ENCODE data around the gene BCL2L2.

Gene BCL2L2

DNA sequence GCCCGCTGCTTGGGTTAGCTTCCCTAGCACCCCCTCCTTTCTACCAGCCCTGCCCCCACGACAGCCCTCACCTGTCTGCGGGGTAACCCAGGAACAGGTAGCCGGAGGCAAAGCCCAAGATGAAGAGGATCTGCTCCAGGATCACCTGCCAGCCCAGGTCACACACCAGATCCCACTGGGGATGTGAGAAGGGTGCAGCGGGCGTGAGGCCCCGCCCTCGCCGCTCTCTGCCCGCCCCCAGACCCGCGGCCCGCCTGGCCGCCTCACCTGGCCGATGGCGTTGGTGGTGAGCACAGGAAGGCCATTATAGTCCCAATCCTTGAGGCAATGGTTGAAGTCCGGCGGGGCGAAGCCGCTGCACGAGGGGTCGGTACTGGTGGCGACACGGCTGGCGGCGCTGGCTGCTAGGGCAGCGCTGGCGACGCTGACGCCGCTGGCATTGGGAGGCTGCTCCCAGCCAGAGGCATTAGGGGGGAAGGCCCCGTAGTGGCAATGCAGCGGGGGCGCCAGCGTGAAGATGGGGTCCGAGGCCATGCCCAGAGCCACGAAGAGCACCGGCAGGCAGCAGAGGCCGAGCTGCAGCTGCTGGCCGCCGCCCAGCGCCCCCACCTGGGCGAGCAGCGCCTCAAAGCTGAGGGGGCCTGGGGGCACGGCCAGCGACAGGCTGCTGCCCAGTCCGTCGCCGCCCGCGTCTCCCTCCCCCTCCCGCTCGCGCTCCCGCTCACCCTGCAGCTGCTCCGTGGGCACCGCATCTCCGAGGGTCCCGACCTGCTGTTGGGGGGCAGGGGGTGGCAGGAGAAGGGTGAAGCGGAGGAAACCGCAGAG, 45.3 kb downstream of the BCL2L2 start:
- H3K9ac ChIP-seq (ENCODE audit: low read depth, low read length), result peak overlapping the region; percentile 69; the same call in 1 of the 2 replicates
- no peaks in the 10 kb centered on the region for H3K36me3 ChIP-seq (ENCODE audit: insufficient read depth, low read length)

DNA sequence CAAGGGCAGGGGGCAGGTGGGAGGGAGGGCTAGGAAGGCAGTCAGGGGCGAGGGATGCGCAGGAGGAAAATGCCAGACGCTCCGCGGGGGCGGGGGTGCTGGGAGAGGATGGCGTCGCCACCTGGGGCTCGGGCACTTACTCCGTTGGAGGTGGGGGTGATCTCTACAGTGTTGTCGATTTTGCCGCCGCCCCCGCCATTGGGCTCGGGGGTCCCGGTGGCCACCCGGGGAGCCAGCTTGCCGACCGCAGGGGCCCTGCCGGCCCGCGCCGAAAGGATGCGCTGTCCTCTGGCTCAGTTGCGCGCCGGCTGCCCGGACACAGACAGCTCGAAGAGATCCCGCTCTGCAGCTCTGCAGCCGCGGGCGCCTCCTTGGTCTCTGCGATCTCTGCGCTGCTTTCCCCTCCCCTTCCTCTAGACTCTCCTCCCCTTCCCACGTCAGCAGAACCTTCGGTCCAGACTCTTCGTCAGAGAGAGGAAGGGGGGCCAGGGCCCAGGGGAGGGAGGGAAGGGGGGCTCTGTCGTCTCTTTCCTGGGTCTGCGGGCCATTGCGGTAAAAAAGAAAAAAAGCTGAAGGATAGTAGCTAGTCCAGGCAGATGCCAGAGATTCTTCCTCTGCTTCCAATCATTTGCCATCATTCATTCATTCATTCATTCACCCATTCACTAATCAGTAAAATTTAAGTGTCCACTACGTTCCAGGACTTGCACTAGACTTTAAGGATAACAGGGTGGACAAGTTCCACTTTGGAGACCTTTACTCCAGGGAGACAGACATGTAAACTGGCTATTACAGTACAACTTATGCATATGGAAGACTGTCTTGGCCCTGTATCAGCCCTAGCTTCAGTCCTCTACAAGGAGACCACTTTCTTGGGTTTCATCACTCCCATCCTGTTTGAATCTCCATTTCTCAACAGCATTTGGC, 46.1 kb downstream of the BCL2L2 start, which contains the start of gene SLC22A17:
SLC22A17 (minus strand) TSS at position 382 of the 927 bp plus-strand sequence.
- H3K4me1 ChIP-seq (ENCODE audit: insufficient read depth, low read length), result peaks cover 3% of the 10 kb centered on the region; the same call in 1 of the 2 replicates
- no peaks in the 10 kb centered on the region for H3K36me3 ChIP-seq (ENCODE audit: insufficient read depth, low read length)
- peak within 1 kb of the TSS; percentile 69 for H3K9ac ChIP-seq (ENCODE audit: low read depth, low read length)
- H3K9me3 ChIP-seq (ENCODE audit: control insufficient read depth, insufficient read depth, low read length), result no peaks in the 10 kb centered on the region

More for the DNA sequence above, 45.3 kb downstream of the BCL2L2 start:
- Histone ChIP-seq H3K4me1 (ENCODE audit: insufficient read depth, low read length) (peaks cover 3% of the 10 kb centered on the region; the same call in 1 of the 2 replicates), H3K9me3 (ENCODE audit: control insufficient read depth, insufficient read depth, low read length) (no peaks in the 10 kb centered on the region)

DNA sequence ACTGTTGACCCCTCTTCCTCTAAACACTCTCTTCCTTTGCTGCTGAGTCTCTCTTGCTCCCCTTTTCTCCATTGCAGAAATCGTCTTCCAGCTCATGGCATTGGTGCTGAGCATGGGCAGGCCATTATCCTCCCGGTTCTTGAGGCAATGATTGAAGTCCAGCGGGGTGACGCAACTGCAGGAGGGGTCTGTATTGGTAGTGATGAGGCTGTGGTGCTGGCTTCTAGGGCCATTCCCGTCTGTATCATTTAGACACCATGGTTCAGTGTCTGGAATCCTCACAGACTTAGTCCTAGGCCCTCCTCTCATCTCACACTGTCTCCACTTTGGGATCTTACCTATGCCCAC, 46.8 kb downstream of the BCL2L2 start:
- H3K36me3 ChIP-seq (ENCODE audit: insufficient read depth, low read length), result no peaks in the 10 kb centered on the region
- H3K9ac ChIP-seq (ENCODE audit: low read depth, low read length), result no peak overlapping the region
- no peaks in the 10 kb centered on the region for H3K9me3 ChIP-seq (ENCODE audit: control insufficient read depth, insufficient read depth, low read length)
- peaks cover 3% of the 10 kb centered on the region; the same call in 1 of the 2 replicates for H3K4me1 ChIP-seq (ENCODE audit: insufficient read depth, low read length)

DNA sequence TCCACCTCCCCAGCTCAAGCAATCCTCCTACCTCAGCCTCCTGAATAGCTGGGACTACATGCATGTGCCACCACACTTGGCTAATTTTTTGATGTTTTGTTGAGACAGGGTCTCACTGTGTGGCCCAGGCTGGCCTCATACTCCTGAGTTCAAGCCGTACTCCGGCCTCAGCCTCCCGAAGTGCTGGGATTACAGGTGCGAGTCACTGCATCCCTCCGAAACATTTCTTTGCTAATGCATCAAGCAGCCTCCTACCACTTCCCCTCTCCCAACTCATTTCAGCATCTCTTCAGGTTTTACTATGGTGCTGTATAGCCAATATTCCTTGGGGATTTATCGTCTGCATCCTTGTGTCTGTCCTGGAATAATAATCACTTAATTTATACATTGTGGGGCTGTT, 48.4 kb downstream of the BCL2L2 start:
- no peaks in the 10 kb centered on the region for H3K36me3 ChIP-seq (ENCODE audit: insufficient read depth, low read length)
- H3K4me1 ChIP-seq (ENCODE audit: insufficient read depth, low read length), result peaks cover 3% of the 10 kb centered on the region; the same call in 1 of the 2 replicates
- H3K9me3 ChIP-seq (ENCODE audit: control insufficient read depth, insufficient read depth, low read length), result no peaks in the 10 kb centered on the region
- no peak overlapping the region for H3K9ac ChIP-seq (ENCODE audit: low read depth, low read length)

DNA sequence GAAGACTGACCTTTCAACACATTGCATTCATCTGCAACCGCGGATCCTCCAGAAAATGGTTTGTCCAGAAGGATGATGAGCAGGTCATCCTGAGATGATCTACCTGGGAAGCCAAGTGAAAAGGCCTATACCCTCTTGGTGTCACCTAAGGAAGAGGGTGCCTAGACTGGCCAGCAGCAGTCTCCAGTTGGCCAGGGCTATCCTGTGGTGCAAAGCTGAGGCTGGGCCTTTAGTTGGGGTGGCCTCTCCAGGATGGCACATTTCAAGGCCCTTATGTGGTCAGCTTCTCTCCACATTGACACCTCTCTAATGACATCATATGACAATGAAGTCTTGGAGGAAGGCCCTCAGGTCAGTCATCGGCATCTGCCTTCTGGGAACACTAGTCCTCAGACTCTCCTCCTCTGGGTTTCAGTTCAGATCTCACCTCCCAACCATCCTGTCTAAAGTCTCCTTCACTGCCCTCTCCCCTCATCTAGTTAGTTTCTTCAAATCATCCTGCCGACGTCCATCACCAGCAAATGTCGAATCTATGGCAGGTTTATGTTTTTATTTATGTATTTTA, 49.3 kb downstream of the BCL2L2 start:
- H3K9ac ChIP-seq (ENCODE audit: low read depth, low read length), result no peak overlapping the region
- peaks cover 3% of the 10 kb centered on the region; the same call in 1 of the 2 replicates for H3K4me1 ChIP-seq (ENCODE audit: insufficient read depth, low read length)
- H3K9me3 ChIP-seq (ENCODE audit: control insufficient read depth, insufficient read depth, low read length), result no peaks in the 10 kb centered on the region
- H3K36me3 ChIP-seq (ENCODE audit: insufficient read depth, low read length), result no peaks in the 10 kb centered on the region

DNA sequence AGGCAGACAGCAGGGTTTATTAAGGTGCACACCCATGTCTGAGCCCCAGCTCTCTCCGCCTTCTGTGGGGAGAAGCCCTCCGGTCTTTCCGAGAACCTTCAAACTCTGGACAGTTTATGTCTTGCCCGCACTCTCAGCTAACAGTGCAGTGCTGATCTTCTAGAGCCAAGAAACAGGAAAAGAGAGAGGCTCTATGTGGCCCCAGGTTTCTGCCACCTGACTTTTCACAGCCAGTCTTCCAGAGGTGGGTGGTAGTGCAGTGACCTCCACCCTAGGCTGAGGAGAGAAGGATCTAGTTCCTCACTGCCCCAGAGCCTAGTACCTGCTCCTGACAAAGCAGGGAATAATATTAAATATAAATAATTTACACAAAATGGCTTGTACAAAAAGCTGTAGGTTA, 50.0 kb downstream of the BCL2L2 start:
- Histone ChIP-seq H3K36me3 (ENCODE audit: insufficient read depth, low read length) (no peaks in the 10 kb centered on the region), H3K4me1 (ENCODE audit: insufficient read depth, low read length) (peaks cover 3% of the 10 kb centered on the region; the same call in 1 of the 2 replicates), H3K9ac (ENCODE audit: low read depth, low read length) (no peak overlapping the region), H3K9me3 (ENCODE audit: control insufficient read depth, insufficient read depth, low read length) (no peaks in the 10 kb centered on the region)

DNA sequence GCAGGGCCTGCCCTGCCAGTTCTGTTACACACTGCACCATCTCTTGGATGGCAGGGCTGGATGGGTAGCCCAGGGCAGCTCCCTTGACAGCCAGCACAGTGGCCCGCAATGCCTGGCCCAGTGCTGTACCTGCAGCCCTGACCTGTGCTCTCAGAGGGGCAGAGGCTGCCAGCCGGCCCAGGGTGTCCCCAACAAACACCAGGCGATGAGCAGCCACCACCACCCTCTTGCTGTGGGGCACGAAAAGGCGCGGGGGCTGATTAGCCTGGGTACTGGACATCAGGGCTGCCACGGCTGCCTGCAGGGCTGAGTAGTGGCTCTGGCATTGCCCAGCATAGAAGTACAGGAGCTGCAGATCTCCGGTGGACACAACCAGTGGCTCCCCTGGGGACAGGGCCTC, 50.6 kb downstream of the BCL2L2 start:
- peaks cover 3% of the 10 kb centered on the region; the same call in 1 of the 2 replicates for H3K4me1 ChIP-seq (ENCODE audit: insufficient read depth, low read length)
- H3K36me3 ChIP-seq (ENCODE audit: insufficient read depth, low read length), result no peaks in the 10 kb centered on the region
- H3K9me3 ChIP-seq (ENCODE audit: control insufficient read depth, insufficient read depth, low read length), result no peaks in the 10 kb centered on the region
- H3K9ac ChIP-seq (ENCODE audit: low read depth, low read length), result no peak overlapping the region

DNA sequence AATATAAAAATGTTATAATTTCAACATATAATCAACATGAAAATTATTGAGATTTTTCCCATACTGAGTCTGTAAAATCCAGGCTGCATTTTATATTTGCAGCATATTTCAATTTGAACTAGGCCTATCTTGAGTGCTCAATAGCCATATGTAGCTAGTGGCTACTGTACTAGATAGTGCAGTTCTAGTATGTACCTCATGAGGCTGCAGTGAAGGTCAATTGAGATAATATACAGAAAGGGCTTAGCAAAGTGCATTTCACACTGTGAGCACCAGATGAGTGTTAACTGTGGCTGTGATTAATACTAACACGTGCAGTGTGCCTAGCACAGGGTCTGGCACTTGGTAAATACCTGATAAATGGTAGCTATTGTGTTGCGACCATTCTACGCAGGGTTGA, 51.4 kb downstream of the BCL2L2 start:
- Histone ChIP-seq H3K36me3 (ENCODE audit: insufficient read depth, low read length) (no peaks in the 10 kb centered on the region), H3K9me3 (ENCODE audit: control insufficient read depth, insufficient read depth, low read length) (no peaks in the 10 kb centered on the region), H3K4me1 (ENCODE audit: insufficient read depth, low read length) (peaks cover 4% of the 10 kb centered on the region; the same call in 1 of the 2 replicates), H3K9ac (ENCODE audit: low read depth, low read length) (no peak overlapping the region)

DNA sequence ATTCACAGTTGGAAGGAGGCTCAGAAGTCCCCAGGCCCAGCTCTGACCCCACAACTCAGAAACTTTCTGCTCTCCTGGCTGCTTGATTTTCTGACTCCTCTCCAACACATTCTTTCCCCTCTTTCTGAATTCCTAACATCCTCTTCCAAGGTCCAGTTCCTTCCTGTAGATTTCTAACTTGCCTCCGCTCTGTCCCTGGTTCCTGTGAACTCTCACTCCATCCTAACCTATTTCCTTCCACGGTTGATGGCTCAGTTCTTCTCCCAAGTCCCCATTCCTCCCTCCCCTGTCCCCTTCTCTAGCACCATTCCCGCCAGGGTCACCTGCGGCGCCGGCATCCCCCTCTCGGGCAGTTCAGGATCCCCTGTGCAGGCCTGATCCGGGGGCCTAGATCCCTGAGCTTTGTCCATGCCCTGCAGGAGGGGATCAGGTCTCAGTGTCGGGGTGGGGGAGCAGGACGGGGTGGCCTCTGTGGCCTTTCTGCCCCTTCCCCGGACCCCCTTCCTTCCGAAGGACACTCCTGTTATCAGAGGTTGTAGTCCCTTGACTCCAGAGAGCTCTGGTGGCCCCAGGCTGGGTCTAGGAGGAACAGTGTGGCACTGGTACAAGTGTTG, 52.0 kb downstream of the BCL2L2 start:
- H3K4me1 ChIP-seq (ENCODE audit: insufficient read depth, low read length), result peaks cover 7% of the 10 kb centered on the region
- no peaks in the 10 kb centered on the region for H3K9me3 ChIP-seq (ENCODE audit: control insufficient read depth, insufficient read depth, low read length)
- H3K9ac ChIP-seq (ENCODE audit: low read depth, low read length), result no peak overlapping the region
- no peaks in the 10 kb centered on the region for H3K36me3 ChIP-seq (ENCODE audit: insufficient read depth, low read length)

DNA sequence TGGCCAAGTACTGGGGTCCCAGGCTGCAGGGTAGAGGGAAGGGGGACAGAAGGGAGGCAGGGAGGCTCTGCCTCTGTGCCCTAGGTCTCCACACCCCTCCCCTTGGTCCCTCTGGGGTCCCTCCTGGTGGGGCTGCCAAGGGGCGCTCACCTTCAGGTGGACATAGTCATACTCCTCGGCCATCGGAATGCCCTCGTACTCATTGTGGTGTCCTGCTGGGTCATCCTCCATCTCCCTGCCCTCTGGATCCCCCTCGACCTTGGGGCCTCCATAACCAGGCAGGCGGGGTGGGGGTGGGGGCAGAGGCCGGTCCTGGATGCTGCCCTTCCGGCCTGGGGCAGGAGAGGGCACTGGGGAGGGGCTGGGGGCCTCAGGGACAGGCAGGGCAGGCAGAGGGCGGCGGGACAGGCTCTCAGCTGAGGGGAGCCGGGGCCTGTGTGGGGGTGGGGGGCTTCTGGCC, 52.6 kb downstream of the BCL2L2 start:
- Histone ChIP-seq H3K9ac (ENCODE audit: low read depth, low read length) (no peak overlapping the region), H3K9me3 (ENCODE audit: control insufficient read depth, insufficient read depth, low read length) (no peaks in the 10 kb centered on the region), H3K4me1 (ENCODE audit: insufficient read depth, low read length) (peaks cover 13% of the 10 kb centered on the region), H3K36me3 (ENCODE audit: insufficient read depth, low read length) (no peaks in the 10 kb centered on the region)

DNA sequence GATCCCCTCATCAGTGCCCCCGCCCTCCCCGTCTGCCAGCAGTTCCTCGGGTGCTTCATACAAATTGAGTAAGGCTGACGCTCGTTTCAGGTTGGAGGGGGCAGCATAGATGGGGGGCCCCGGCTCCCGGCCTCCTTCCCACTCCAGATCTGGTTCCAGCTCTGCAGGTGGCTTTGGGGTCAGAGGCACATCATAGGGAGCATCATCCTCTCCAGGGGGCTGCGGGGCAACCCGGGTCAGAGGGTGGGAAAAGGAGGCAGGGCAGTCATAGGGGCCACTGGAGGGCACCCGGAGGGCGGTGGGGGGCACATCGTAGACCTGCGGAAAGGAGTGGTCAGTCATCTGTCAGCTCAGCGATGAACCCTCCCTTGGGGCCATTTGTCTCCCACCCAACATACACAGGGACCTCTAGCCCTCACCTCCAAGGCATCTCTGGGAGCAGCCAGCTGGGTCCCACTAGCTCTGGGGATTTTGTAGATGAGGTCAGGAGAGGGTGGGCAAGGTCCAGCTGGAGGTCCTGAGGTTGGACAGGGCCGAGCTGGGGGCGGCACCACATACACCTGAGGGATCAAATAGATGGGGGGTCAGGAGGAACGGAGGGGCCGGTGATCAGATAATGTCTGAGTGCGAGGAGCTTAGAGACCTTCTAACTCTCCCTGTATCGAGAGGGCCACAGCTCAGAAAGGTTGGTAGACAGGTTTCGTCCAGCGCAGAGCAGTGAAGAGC, 53.3 kb downstream of the BCL2L2 start:
- Histone ChIP-seq H3K36me3 (ENCODE audit: insufficient read depth, low read length) (no peaks in the 10 kb centered on the region), H3K9ac (ENCODE audit: low read depth, low read length) (no peak overlapping the region), H3K4me1 (ENCODE audit: insufficient read depth, low read length) (peaks cover 13% of the 10 kb centered on the region), H3K9me3 (ENCODE audit: control insufficient read depth, insufficient read depth, low read length) (no peaks in the 10 kb centered on the region)

DNA sequence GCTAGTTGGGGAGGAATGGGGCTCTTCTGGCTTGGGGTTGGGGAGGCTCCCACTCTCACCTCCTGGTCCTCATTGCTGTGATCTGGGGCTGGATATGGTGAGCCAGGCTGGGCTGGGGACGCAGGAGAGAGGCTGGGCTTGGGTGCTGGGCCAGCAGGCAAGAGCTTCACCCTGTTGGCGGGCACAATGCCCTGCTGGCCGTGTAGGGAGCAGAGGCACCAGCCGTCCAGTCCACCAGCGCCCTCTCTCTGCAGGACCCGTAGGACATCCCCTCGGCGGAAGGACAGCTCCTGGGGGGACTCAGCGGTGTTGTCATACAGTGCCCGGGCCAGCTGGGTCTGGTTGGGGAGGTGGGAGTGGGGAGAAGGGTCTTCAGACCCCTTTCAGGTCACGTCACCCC, 53.9 kb downstream of the BCL2L2 start:
- Histone ChIP-seq H3K9me3 (ENCODE audit: control insufficient read depth, insufficient read depth, low read length) (no peaks in the 10 kb centered on the region), H3K4me1 (ENCODE audit: insufficient read depth, low read length) (peaks cover 13% of the 10 kb centered on the region), H3K9ac (ENCODE audit: low read depth, low read length) (no peak overlapping the region), H3K36me3 (ENCODE audit: insufficient read depth, low read length) (no peaks in the 10 kb centered on the region)

DNA sequence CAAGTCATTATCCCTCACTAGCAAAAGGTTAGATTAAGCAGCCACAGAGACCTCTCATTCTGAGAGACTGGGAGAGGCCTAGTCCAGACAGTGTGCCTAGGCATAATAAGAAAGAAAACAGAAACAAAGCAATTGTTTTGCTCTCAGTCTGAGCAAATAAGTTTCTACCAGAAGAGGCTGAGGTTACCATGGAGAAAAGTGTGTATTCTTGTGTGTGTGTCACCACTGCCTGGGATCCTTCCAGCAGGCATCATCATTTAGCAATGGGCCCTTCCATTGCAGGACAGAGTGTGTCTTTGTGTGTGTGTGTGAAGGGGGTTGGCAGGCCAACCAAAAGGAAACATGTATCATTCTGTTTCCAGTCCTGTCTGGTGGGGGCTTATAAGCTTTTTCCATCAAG, 54.7 kb downstream of the BCL2L2 start:
- Histone ChIP-seq H3K36me3 (ENCODE audit: insufficient read depth, low read length) (no peaks in the 10 kb centered on the region), H3K9me3 (ENCODE audit: control insufficient read depth, insufficient read depth, low read length) (no peaks in the 10 kb centered on the region), H3K4me1 (ENCODE audit: insufficient read depth, low read length) (peaks cover 13% of the 10 kb centered on the region), H3K9ac (ENCODE audit: low read depth, low read length) (no peak overlapping the region)
